DND-41 (cell line): ENCODE measurements around the gene PNPLA2.

Experiments
- EZH2 ChIP-seq: IDR thresholded peaks from 3 replicates; pipeline ENCODE4 v1.6.1; 2012; ENCODE audit warnings: borderline replicate concordance, low read depth, mild to moderate bottlenecking, moderate library complexity, low read length, inconsistent platforms; ENCODE audit not compliant: severe bottlenecking
- TF ChIP-seq, protein P1 (sequence below): IDR thresholded peaks from 2 replicates; pipeline ENCODE4 v1.5.1; 2012; ENCODE audit warnings: borderline replicate concordance, low read length, moderate library complexity, mild to moderate bottlenecking; ENCODE audit not compliant: poor library complexity, severe bottlenecking; ENCODE audit errors: extremely low read depth

GRCh38 chr11:782264-783174 is 36.2 kb upstream of the PNPLA2 start:
- TF ChIP-seq, protein P1, sequence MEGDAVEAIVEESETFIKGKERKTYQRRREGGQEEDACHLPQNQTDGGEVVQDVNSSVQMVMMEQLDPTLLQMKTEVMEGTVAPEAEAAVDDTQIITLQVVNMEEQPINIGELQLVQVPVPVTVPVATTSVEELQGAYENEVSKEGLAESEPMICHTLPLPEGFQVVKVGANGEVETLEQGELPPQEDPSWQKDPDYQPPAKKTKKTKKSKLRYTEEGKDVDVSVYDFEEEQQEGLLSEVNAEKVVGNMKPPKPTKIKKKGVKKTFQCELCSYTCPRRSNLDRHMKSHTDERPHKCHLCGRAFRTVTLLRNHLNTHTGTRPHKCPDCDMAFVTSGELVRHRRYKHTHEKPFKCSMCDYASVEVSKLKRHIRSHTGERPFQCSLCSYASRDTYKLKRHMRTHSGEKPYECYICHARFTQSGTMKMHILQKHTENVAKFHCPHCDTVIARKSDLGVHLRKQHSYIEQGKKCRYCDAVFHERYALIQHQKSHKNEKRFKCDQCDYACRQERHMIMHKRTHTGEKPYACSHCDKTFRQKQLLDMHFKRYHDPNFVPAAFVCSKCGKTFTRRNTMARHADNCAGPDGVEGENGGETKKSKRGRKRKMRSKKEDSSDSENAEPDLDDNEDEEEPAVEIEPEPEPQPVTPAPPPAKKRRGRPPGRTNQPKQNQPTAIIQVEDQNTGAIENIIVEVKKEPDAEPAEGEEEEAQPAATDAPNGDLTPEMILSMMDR: no peak
- no peak for TF ChIP-seq EZH2
